ENCODE data around the gene HYAL4. TPM values are rescaled to one million over a fixed set of nuclear protein-coding genes. Genes with fewer than 3 reads are reported as not detected.
A peak's percentile ranks its signal among the peaks of the same experiment; 100 is the strongest.

Gene HYAL4
- total RNA-seq, 6 experiments from 2014 or later: not detected

GRCh38 chr7:123864966-123865365 lies 20.0 kb downstream of the HYAL4 start:
- Mint-ChIP-seq H3K4me1 (ENCODE audit: low read depth) (no peaks in the 10 kb centered on the region; the same call in 1 of the 2 replicates), H3K4me3 (no peak overlapping the region), H3K9me3 (no peaks in the 10 kb centered on the region), H3K27ac (no peak overlapping the region), H3K36me3 (ENCODE audit: low read depth) (no peaks in the 10 kb centered on the region), H3K27me3 (ENCODE audit: insufficient read depth) (peaks cover 9% of the 10 kb centered on the region)
- DNase-seq: no peak
- no peak for TF ChIP-seq CTCF (IDR thresholded peaks at IDR 0.05)

- H3K36me3 Mint-ChIP-seq (ENCODE audit: low read depth): no peaks in the 10 kb centered on the region
- H3K27me3 Mint-ChIP-seq (ENCODE audit: insufficient read depth): peaks cover 9% of the 10 kb centered on the region
- no peak overlapping the region for H3K4me3 Mint-ChIP-seq
- H3K27ac Mint-ChIP-seq: no peak overlapping the region
- peak; percentile 90 for TF ChIP-seq CTCF (IDR thresholded peaks at IDR 0.05)
- peak; percentile 49 for DNase-seq
- no peaks in the 10 kb centered on the region; the same call in 1 of the 2 replicates for H3K4me1 Mint-ChIP-seq (ENCODE audit: low read depth)
- no peaks in the 10 kb centered on the region for H3K9me3 Mint-ChIP-seq
Observed at GRCh38 chr7:123865517-123866117, 20.6 kb downstream of the HYAL4 start.

GRCh38 chr7:123867225-123867624 lies 22.3 kb downstream of the HYAL4 start:
- Mint-ChIP-seq H3K9me3 (no peaks in the 10 kb centered on the region), H3K27me3 (ENCODE audit: insufficient read depth) (peaks cover 9% of the 10 kb centered on the region), H3K36me3 (ENCODE audit: low read depth) (no peaks in the 10 kb centered on the region), H3K4me3 (no peak overlapping the region), H3K4me1 (ENCODE audit: low read depth) (no peaks in the 10 kb centered on the region; the same call in 1 of the 2 replicates), H3K27ac (no peak overlapping the region)
- TF ChIP-seq CTCF (IDR thresholded peaks at IDR 0.05): no peak
- DNase-seq: no peak

GRCh38 chr7:123871998-123872867 lies 27.3 kb downstream of the HYAL4 start:
- peak; percentile 5 for DNase-seq
- H3K36me3 Mint-ChIP-seq (ENCODE audit: low read depth): no peaks in the 10 kb centered on the region

GRCh38 chr7:123872908-123873307 lies 27.9 kb downstream of the HYAL4 start:
- no peaks in the 10 kb centered on the region for H3K4me1 Mint-ChIP-seq (ENCODE audit: low read depth)
- no peak overlapping the region for H3K4me3 Mint-ChIP-seq
- no peak for TF ChIP-seq CTCF (IDR thresholded peaks at IDR 0.05)
- no peaks in the 10 kb centered on the region for H3K36me3 Mint-ChIP-seq (ENCODE audit: low read depth)
- no peak overlapping the region for H3K27ac Mint-ChIP-seq
- DNase-seq: no peak
- H3K27me3 Mint-ChIP-seq (ENCODE audit: insufficient read depth): peaks cover 2% of the 10 kb centered on the region; the same call in 1 of the 2 replicates
- H3K9me3 Mint-ChIP-seq: no peaks in the 10 kb centered on the region

More at GRCh38 chr7:123871998-123872867, 27.3 kb downstream of the HYAL4 start:
- no peak overlapping the region for H3K27ac Mint-ChIP-seq
- H3K27me3 Mint-ChIP-seq (ENCODE audit: insufficient read depth): peaks cover 2% of the 10 kb centered on the region; the same call in 1 of the 2 replicates
- no peaks in the 10 kb centered on the region for H3K9me3 Mint-ChIP-seq
- peak; percentile 61; the same call in 1 of the 2 replicates for TF ChIP-seq CTCF (IDR thresholded peaks at IDR 0.05)
- H3K4me1 Mint-ChIP-seq (ENCODE audit: low read depth): no peaks in the 10 kb centered on the region
- no peak overlapping the region for H3K4me3 Mint-ChIP-seq
